IPS DF 19.7 (cell line): ENCODE measurements around the gene NAIP.
"Not testable (repeated sequence)": the region's sequence is repeated elsewhere in the genome, so short reads cannot be mapped to it uniquely, and the experiment has no call there.

Experiments used
- DNase-seq: peaks from one replicate; pipeline ENCODE4 v3.0.0-alpha.2; 2013; ENCODE audit warnings: low read depth, low spot score

Gene NAIP, protein sequence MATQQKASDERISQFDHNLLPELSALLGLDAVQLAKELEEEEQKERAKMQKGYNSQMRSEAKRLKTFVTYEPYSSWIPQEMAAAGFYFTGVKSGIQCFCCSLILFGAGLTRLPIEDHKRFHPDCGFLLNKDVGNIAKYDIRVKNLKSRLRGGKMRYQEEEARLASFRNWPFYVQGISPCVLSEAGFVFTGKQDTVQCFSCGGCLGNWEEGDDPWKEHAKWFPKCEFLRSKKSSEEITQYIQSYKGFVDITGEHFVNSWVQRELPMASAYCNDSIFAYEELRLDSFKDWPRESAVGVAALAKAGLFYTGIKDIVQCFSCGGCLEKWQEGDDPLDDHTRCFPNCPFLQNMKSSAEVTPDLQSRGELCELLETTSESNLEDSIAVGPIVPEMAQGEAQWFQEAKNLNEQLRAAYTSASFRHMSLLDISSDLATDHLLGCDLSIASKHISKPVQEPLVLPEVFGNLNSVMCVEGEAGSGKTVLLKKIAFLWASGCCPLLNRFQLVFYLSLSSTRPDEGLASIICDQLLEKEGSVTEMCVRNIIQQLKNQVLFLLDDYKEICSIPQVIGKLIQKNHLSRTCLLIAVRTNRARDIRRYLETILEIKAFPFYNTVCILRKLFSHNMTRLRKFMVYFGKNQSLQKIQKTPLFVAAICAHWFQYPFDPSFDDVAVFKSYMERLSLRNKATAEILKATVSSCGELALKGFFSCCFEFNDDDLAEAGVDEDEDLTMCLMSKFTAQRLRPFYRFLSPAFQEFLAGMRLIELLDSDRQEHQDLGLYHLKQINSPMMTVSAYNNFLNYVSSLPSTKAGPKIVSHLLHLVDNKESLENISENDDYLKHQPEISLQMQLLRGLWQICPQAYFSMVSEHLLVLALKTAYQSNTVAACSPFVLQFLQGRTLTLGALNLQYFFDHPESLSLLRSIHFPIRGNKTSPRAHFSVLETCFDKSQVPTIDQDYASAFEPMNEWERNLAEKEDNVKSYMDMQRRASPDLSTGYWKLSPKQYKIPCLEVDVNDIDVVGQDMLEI (N-terminal part only)

DNA sequence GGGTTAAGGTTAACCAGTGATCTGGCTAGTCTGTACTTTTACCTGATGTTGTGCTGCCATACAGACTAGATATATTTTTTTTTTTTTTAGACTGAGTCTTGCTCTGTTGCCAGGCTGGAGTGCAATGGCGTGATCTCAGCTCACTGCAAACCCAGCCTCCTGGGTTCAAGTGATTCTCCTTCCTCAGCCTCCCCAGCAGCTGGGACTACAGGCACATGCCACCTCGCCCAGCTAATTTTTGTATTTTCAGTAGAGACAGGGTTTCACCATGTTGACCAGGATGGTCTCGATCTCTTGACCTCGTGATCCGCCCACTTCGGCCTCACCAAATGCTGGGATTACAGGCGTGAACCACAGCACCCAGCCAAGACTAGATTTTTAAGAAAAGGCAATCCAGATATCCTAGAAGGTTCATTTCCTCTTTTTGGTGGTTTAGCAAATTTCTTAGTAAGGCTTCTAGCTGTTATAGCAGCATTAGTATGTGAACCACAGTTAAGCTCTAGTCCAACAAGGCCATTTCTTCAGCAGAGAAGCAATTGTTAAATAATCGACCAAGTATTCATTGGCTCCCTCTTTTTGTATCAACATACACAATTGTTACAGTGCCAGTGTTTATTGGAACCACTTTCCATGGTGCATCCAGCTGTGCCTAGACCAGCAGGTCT is at the start of gene NAIP:
NAIP (minus strand) TSS at position 51 of the 665 bp plus-strand sequence. CDS start 12,424 bp downstream, outside the sequence.
- DNase-seq = not testable (repeated sequence)

DNA sequence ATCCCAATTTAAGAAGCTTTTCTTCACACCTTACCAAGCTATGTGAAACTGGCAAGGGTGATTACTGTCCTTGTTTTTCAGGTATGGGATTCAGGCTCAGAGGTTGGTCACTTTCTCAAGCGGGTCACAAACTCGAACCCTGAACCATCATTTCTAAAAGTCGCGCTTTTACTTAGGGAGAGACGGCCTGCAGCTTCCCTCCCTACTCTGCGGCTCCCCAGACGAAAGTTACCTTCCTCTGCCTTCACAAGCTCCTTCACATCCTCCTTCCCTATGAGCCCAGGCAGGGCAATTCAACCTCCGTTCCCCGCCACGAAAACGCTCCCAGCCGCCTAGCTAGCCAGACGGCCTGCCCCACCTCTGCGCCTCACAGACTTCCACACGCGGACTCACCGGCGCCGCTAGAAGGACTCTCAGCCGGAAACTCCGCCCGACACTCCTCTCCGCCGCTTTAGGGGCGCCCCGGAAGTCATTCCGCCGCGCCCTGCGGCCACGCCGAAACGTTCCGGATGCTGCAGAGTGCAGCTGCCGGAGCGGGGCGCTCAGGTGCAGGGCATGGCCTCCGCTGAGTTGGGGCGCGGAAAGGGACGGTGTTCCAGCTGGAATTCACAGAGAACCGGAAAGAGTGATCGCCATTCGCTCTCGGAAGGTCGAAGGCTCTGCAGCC is 42.3 kb upstream of the NAIP start, which contains the start of gene GTF2H2:
GTF2H2 (minus strand) TSS at position 415 of the 667 bp plus-strand sequence. CDS start 4,913 bp downstream, outside the sequence.
- DNase-seq = not testable (repeated sequence)

DNA sequence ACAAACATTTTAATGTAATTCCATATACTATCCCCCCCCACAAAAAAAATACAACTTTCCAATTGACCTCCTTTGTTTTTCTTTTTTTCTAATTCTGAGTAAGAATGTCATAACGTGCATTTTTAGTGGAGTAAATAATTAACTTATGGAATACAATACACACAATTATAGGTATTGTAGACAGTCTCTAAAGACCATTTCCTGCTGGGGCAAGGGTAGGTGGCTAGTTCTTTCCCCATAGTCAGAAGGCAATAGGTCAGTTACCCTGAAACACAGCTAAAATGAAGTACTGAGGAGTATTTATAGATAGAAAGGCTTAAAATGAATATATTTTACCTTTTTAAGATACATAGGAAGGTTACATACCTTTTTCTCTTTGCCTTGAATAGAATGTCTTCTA is 36.2 kb upstream of the NAIP start:
- DNase-seq = not testable (repeated sequence)

DNA sequence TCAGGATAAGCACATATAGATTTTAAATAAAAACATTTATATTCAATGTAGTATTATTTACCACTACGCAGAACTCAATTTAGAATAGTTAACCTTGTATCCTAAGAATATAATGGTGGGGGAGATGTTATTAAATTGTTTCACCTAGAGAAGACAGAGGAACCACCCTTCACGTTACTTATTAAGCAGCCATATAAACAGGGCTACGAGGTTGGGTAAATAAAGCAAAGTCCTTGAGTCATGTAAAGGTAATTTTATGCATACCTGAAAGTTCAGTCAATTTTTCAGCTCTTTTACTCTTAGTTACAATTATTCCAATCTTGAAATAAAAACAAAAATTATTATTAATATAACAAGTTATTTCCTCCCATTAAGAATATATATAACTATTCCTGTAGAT is 34.3 kb upstream of the NAIP start:
- DNase-seq = not testable (repeated sequence)

DNA sequence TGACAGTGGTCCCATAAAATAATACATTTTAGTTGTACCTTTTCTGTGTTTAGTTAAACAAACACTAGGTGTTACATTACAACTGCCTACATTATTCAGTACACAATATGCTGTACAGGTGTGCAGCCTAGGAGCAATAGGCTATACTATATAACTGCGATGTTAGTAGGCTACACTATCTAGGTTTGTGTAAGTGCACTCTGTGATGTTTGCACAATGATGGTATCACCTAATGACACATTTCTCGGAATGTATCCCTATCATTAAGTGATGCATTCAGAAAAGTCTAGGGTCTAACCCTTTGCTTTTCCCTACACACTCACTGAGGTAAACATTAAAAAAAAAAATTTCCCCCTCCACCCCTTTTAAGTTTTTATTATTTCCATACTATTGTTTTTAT is 19.7 kb upstream of the NAIP start:
- DNase-seq = not testable (repeated sequence)

DNA sequence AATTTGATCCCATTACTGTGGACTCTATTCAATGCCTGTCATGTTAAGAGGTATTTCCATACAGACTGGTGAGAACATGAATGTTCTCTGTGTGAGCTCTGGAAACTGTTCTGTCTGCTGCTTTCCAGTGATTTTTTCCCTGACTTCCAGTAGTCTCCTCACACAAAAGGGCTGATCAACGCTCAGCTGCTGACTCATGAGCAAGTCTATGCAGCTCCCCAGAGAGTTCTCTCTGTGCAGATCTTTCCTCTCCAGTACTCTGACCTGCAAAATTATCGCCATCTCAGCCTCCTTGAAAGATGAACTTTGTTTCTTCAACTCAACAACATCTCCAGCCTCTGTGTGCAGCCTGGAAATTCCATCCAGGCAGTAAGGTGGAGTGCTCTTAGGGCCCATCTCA is 19.0 kb upstream of the NAIP start:
- not testable (repeated sequence) for DNase-seq

DNA sequence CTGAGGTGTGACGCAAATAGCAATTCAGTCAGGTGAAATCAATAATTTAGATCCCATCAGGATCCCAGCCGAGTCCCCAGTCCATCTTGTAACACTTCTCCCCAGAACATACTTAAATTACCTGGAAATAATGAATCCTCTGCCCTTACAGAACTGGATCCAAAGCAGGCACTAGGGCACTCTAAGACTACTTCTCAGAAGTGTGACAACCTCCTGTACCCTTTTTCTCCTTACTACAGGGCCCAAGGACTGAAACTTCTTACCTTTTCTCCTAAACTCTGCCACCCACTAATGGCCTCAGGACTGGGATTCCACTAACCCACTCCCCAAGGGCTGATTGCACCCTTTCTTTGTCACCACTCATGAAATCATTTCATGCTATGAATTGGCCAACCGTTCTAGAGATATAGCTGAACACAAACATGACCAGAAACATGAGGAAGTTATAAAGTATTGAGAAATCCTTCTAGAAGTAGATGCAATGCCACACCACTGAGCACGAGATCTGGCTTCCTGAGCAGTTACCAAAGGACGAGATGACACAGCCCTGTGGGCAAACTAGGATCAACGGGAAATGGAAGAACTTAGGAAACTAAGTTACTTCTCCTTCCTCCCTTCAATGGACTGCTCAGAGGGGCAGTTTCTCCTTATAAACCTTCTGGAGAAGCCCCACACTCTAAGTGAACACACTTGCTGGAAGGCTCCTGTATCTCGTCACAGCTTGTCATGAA is 6.1 kb upstream of the NAIP start:
- DNase-seq = not testable (repeated sequence)

DNA sequence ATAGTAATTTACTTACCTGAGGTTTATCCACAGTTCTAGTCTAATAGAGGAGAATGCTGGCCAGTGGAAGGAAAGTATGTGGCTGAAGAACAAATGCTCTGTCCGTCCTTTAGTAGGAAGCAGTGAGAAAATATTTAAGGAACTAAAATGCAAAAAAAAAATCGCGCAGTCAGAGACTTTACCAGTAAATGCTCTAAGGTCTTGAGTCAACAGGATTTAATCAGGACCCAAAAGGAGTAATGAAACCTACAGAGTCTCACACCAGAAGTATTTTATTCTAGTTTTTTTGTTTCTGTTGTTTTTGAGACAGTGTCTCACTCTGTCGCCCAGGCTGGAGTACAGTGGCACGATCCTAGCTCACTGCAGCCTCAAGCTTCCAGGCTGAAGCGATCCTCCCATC is 4.5 kb downstream of the NAIP start:
- not testable (repeated sequence) for DNase-seq

DNA sequence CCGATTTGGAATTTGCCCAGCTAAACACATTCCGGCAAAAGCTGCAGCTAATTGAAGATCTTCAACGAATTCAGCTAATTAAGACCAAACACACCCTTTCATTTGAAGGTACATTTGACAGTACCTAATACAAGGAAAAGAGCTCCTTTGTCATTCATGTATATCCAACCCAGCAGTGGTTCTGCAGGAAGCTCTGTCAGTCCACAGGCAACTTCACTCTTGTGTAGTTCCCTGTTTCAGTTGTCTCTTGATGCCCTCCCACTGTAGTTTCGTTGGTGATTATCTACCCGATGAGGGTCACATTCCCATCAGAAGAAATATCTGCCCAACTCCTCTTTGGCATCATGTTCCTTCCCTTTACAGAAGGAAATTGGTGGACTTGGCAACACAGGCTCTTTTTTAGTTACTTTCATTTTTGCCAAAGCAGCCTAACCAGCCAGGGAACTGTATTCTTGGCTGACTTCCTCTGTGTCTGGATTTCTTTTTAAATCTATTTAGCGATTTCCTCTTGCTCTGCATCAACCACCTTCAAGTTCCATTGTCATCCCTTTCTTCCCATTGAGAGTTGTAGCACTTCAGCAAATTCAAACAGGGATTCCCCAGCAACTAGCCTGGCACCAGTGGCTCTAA is 6.6 kb downstream of the NAIP start:
- DNase-seq = not testable (repeated sequence)

DNA sequence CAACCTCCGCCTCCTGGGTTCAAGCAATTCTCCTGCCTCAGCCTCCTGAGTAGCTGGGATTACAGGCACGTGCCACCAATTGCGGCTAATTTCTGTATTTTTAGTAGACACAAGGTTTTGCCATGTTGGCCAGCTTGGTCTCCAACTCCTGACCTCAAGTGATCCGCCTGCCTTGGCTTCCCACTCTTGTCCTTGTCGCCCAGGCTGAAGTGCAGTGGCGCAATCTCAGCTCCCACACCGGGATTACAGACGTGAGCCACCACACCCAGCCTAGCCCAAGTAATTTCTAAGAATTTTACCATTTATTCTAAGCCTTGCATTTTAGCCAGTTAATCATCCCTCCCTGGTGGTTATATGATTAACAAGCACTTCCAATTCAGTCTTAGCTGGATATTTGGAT is 11.0 kb downstream of the NAIP start:
- DNase-seq = no peak

DNA sequence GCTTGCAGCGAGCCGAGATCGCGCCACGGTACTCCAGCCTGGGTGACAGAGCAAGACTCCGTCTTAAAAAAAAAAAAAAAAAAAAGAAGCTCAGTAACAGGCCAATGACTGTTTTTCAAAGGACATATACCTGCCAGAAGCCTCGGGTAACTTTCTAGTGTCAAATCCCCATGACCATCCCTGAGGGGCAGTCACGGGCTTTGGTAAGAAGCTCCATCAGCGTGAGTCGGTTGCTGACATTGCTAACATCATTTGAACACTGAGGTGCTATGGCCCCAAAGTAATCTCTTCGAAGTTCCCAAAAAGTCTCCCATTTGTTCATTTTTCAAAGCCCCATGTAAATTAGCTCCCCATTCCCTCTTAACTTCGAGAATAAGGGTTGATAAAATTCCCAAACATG is 11.6 kb downstream of the NAIP start:
- no peak for DNase-seq

DNA sequence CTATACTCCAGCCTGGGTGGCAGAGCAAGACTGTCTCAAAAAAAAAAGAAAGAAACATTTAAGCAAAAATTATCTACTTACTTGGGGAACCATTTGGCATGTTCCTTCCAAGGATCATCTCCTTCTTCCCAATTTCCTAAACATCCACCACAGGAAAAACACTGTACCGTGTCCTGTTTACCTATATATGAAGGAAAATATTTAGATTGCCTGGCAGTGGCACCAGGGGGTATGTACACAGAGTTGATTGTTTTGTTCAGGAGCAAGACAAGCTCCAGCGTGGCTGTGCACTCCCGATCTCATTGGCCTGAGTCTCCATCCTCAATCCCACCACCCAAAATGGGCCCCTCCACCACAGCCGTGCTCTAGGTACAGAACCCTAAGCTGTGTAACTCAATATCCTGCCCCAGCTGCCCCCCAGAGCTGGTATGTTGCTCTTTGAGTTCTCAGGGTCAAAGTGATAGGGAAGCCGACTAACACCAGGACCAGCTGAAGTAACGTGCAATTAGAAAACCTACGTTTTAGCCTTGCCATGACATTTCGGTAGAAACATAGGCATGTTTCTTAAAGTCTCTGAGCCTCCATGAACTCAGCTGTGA is 13.8 kb downstream of the NAIP start:
- no peak for DNase-seq

DNA sequence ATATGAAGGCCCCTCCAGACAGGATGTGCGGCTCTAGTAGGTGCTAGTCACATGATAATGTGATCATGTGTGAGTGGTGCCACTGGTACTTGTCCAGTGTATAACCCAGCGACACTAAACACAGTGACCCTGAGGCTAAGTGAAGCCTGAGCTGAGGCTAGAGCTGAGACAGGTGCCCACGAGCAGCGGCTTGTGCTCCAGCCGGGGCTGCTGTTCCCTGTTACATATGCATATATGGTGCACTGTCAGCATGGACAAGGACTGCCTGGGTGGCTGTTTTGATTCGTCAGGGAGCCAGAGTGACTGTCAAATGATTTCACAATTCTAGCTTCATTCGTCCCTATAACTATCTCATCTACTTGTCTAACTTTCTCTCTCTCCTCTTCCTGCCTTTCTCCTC is 18.2 kb downstream of the NAIP start:
- not testable (repeated sequence) for DNase-seq

DNA sequence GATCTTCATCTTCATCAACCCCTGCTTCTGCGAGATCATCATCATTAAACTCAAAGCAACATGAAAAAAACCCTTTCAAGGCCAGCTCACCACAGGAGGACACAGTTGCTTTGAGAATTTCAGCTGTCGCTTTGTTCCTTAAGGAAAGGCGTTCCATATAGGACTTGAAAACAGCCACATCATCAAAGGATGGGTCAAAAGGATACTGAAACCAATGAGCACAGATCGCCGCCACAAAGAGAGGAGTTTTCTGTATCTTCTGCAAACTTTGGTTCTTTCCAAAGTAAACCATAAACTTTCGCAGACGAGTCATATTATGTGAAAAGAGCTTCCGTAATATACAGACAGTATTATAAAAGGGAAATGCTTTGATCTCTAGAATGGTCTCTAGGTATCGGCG is 40.3 kb downstream of the NAIP start:
- not testable (repeated sequence) for DNase-seq

DNA sequence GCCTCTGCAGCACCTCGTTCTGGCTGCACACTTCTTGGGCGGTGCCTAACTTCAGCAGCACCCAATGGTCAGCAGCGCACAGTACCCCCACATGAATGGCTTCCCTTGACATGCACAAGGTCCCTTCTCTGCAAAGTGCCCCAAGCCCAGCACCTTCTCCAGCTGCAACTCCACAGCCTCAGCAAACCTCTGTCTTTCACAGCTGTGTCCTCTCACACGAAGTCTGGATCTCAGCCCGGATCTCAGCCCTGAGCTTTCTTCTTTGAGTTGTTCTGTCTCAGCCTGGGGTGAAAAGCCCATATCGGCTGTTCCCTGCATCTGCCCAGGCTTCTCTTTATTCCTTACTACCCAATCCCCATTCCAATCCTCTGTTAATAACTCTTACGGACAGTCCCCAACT is 57.9 kb downstream of the NAIP start:
- DNase-seq = not testable (repeated sequence)

DNA sequence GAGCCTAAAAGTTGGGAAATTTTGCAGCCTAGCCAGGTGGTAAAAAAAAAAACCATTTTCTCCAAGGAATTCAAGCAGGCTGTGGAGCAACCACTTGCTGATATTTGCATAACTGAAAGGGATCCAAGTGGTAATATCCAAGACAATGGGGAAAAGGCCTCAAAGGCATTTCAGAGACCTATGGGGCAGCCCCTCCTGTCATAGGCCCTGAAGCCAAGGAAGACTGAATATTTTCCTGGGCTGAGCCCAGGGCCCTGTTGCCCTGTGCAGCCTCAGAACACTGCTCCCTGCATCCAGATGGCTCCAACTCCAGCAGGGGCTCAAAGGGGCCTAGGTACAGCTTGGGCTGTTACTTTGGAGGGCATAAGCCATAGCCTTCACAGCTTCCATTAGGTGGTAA is 60.6 kb downstream of the NAIP start:
- not testable (repeated sequence) for DNase-seq

DNA sequence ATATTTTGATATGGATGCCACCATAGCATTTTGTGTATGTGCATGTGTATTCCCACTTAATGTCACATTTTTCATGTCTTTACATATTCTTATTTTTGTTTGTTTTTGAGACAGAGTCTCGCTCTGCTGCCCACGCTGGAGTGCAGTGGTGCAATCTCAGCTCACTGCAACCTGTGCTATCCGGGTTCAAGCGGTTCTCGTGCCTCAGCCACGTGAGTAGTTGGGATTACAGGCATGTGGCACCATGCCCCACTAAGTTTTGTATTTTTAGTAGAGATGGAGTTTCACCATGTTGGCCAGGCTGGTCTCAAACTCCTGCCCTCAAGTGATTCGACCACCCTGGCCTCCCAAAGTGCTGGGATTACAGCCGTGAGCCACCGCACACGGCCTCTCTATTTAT is 72.1 kb downstream of the NAIP start:
- DNase-seq = not testable (repeated sequence)

DNA sequence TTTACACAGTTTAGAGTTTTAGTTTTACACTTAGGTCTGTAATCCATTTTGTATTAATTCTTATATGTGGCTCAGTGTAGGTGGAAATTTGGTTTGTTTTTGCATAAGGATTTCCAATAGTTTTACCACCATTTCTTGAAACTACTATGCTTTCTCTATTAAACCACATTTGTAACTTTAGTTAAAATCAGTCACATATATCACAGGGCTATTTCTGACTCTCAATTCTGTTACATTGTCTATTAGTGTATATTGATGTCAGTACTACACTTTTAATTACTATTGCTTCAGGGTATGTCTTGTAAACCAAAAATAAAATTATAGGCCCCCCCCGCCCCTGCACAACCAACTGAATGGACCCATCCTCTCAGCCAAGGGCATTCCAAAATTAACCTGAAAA is 92.6 kb downstream of the NAIP start:
- not testable (repeated sequence) for DNase-seq

DNA sequence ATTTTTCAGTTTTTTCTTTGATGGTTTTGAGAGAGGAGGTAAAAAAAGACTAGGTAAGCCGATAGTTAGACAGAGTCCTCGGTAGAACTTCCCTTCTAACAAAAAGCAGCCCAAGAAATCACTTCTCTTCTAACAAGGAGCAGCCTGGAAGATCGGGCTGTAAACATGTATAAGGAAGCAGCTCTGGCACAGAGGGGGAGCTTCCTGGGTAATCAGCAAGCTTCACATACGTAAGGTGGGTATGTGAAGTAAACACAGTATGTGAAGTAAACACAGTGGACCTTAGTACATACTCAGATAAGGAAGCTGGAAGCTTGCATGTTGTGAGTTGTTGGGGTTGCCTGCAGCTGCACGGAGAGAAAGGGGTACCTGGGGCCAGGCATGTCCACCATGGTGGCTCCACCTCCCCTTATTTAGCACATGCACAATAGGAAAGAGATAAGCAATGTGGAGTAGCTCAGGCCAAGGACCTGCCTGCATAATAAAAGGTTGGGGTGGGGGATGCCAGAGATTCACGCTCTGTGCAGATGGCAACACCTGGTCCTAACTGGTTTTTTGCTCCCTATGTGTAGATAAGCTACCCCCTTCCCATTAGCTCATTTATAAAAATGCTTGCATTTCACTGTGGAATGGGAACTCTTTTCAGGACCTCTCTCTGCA is 93.3 kb downstream of the NAIP start:
- DNase-seq = not testable (repeated sequence)
